Stimulated activated CD8-positive, alpha-beta memory T cell treated with anti-CD3 and anti-CD28 coated beads, Interleukin-12 subunit alpha, Interleukin-12 subunit beta, amount 100 ng/mL, for 4 hours (primary cell): ENCODE results near the gene IDH2.
"Not testable (repeated sequence)": the region's sequence is repeated elsewhere in the genome, so short reads cannot be mapped to it uniquely, and the experiment has no call there.

ENCODE experiments used
- DNase-seq: peaks from one replicate; pipeline ENCODE4 v3.0.0-alpha.2; 2020; ENCODE audit warnings: low read depth

Gene IDH2

DNA sequence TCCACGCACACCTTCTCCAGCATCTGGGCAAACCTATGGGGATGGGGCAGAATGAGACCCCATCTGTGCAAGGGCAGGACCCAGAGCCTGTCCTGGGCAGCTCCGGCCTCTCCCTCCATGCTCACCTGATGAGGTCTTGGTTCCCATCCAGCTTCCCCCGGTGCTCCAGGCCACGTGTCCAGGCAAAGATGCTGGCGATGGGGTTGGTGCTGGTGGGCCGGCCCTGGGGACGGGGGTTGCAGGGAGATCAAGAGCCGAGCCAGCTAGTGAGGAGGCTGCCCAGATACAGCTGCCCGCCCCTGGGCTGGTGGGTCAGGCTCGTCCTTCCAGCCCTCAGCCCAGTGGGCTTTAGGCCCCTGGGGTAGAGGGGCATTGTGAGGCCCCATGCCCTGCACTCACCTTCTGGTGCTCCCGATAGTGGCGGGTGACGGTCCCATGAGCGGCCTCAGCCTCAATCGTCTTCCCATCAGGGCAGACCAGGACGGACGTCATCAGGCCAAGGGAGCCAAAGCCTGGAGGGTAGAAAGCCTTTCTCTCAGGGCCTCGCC is 17.3 kb downstream of the IDH2 start:
- no peak for DNase-seq

DNA sequence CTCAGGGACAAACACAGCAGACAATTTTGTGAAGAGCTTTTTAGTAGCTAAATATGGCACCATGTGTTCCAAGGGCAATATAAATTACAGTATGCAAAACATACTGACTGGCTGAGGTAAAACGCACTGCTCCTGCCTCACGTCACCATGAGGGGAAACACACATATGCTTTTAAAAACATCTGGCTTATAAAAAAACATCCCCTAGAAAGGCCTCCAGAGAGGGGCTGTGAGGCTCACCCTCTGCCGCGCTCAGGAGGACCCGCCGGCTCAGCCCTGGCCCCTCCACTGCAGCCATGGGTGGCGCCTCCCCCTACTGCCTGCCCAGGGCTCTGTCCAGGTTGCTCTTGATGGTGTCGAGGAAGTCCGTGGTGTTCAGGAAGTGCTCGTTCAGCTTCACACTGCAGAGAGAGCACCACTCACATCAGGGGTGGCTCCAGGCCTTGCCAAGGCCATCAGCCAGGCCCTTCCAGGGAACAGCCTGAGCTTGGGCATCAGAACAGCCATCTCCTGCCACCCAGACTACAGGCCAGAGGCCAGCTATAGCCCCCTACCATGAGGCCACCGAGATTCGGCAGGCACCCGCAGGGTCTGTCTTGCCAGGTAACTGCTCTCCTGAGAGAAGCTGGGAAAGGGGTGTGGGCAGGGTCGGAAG is 18.2 kb downstream of the IDH2 start:
- DNase-seq, result no peak

GRCh38 chr15:90083419-90083818 is 18.8 kb downstream of the IDH2 start:
- no peak for DNase-seq

DNA sequence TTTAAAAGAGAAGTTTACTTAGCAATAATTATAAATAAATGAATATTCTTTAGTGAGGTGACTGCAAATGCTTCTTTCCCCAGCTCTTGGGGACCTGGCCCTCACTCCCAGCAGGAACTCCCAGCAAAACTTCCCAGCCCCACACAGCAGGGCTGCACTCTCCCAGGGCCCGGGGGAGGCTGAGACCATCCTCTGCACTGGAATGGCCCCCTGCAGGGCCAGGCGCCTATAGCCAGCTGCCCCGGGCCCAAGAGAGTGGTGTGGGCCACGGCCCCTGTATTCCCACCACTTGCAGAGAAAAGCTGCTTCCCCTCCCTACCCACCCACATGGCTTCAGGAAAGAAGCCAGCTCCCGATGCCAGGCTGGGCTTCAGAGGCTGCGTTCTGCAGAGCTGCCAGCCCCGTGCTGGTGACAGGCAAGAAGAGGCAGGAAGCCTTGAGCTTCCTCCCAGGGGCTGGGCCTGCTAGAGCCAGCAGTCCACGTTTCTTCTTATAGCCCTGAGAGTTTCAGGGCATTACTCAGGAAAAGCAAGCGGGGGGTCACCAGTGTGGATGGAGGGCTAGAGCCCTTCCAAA is 20.0 kb downstream of the IDH2 start:
- DNase-seq, result no peak

GRCh38 chr15:90080818-90081393 is 21.4 kb downstream of the IDH2 start:
- DNase-seq, result no peak

GRCh38 chr15:90080458-90080755 is 21.9 kb downstream of the IDH2 start:
- no peak for DNase-seq

DNA sequence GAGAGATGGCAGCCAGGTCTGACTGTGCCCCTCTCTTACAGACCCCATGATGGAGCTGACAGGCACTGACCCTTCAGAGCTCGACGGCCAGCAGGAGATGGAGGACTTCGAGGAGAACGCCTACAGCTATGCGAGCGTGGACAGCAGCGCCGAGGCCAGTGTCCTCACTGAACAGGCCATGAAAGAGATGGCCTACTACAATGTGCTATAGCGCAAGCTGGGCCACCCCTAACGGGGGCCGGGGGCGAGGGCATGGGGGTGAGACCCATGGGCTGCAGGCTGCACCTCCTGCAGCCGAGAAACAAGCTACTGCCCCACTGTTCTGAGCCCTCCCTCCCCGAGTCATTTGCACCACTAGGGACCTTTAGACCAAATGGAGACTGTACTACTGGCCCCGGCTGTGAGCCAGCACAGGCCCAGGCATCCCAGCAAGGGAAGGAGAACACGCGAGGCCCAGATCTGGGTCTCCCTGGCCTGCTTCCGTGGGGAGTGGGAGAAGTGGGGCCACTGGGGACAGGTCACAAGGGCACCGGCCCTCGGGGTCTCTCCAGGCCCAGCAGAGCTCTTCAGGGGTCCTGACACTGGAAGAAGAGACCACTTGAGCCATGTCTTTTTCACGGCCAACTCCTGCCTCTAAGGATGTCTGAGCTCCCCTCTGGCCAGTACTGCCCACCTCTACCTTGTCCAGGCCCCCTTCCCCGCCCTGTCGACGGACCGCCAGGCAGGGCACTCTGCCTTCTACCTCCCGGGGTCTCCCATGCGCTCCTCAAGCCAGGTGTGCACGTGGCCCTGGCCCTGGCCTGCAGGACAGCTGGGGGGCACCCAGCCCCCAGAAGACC is 22.4 kb downstream of the IDH2 start:
- no peak for DNase-seq

GRCh38 chr15:90078965-90079364 is 23.3 kb downstream of the IDH2 start:
- DNase-seq, result no peak

DNA sequence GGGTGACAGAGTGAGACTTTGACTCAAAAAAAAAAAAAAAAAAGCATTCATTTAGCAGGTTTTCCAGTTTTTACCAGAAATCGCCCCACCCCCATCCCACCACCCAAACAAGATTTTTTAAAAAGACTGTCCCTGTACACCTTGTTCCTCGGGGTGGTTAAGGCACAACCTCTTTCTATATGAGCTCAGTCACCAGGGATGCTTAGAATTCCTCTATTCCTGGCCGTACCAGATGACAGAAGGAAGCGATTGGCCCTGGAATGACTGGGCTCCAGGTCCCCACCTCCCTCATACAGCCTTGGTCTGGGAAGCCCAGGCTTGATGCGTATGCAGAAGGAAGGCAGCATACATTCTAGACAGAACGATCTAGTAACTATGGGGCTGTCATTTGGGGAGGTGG is 25.6 kb downstream of the IDH2 start:
- no peak for DNase-seq

GRCh38 chr15:90075420-90076289 is 26.6 kb downstream of the IDH2 start:
- no peak for DNase-seq

DNA sequence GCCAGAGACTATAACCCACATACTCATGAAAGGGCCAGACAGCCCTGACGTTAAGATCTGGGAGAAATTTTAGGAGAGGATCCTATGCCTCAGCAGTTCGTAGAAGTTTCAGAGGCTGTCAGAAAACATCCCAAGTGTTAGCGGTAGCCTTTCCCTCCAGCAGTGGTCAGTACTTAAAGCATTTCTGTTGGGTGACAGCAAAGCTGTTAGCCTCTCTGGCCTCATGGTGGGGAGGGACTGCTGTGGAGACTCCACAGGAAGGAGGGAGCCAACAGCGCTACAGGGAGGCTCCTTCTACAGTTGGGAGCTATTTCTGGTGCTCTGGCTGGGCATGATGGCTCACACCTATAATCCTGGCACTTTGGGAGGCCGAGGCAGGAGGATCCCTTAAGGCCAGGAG is 27.4 kb downstream of the IDH2 start:
- no peak for DNase-seq

- DNase-seq, result no peak
Observed at GRCh38 chr15:90074023-90074422, 28.2 kb downstream of the IDH2 start.

DNA sequence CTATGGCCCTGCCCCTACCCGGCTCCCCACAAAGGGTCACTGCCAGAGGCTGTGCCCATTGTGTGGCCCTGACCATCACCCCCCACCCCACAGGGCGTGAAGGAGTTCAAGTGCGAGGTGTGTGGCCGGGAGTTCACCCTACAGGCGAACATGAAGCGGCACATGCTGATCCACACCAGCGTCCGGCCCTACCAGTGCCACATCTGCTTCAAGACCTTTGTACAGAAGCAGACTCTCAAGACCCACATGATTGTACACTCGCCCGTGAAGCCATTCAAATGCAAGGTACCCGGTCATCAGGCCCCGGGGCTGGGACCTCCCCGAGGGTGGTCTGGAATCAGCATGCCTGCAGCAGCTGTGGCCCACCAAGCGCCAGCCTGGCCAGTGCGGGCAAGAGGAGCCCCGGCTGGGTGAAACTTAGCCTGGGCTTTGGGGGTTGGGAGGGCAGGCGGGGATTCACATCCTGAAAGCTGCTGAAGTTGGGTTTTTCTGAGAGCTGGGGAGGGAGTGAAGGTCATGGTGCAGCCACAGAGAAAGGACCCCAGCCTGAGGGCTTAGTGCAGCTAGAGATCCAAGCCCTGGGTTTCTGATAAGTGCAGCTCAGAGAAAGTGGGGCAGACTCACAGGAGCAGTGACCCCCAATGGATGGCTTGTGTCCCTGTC is 29.2 kb downstream of the IDH2 start:
- DNase-seq, result no peak

- peak; percentile 48 for DNase-seq
Observed at GRCh38 chr15:90071220-90071807, 31.0 kb downstream of the IDH2 start.

- DNase-seq, result not testable (repeated sequence)
Observed at GRCh38 chr15:90070623-90071022, 31.6 kb downstream of the IDH2 start.

- DNase-seq, result no peak
Observed at GRCh38 chr15:90067953-90068606, 34.2 kb downstream of the IDH2 start.

GRCh38 chr15:90067181-90067952 is 34.9 kb downstream of the IDH2 start:
- no peak for DNase-seq

- DNase-seq, result no peak
Observed at GRCh38 chr15:90065682-90066049, 36.6 kb downstream of the IDH2 start.

- DNase-seq, result no peak
Observed at GRCh38 chr15:90064911-90065681, 37.2 kb downstream of the IDH2 start.
